A549 (cell line): ENCODE data around the gene HRC.

Experiments used
- CHD2 ChIP-seq: fragments of 150-350 bp; IDR thresholded peaks from 2 replicates; pipeline ENCODE4 v1.6.1; 2014; ENCODE audit warnings: low read length; ENCODE audit not compliant: partially characterized antibody
- CTCF ChIP-seq: fragments of >200 bp; sonication (Bioruptor Twin); formaldehyde crosslinking; IDR thresholded peaks from 3 replicates; pipeline ENCODE4 v1.5.1; 2016
- EP300 ChIP-seq, 2 experiments: fragments of >200 bp; sonication (Bioruptor Twin); formaldehyde crosslinking; IDR thresholded peaks; 2 replicates in 1 of 2; 3 replicates in 1 of 2; pipeline ENCODE4 v1.6.1; 2016 to 2017
- MAX ChIP-seq: IDR thresholded peaks from 2 replicates; pipeline ENCODE4 v1.6.1; 2012
- POLR2A ChIP-seq: IDR thresholded peaks from 2 replicates; pipeline ENCODE4 v1.6.1; 2012; ENCODE audit warnings: mild to moderate bottlenecking, low read length
- RARB ChIP-seq: fragments of 250-450 bp; sonication (Bioruptor Pico); IDR thresholded peaks from 2 replicates; pipeline ENCODE4 v1.8.0; 2021; ENCODE audit warnings: mild to moderate bottlenecking, moderate library complexity

- TF ChIP-seq EP300 (IDR thresholded peaks at IDR 0.05) (no peak), POLR2A (no peak), CTCF (no peak), RARB (CRISPR knock-in tag) (no peak), CHD2 (no peak), MAX (no peak)
These were observed 21.4 kb downstream of the HRC start for GRCh38 chr19:49133621-49134454.
